ENCODE data around the gene RRP8.

RRP8 gene

DNA sequence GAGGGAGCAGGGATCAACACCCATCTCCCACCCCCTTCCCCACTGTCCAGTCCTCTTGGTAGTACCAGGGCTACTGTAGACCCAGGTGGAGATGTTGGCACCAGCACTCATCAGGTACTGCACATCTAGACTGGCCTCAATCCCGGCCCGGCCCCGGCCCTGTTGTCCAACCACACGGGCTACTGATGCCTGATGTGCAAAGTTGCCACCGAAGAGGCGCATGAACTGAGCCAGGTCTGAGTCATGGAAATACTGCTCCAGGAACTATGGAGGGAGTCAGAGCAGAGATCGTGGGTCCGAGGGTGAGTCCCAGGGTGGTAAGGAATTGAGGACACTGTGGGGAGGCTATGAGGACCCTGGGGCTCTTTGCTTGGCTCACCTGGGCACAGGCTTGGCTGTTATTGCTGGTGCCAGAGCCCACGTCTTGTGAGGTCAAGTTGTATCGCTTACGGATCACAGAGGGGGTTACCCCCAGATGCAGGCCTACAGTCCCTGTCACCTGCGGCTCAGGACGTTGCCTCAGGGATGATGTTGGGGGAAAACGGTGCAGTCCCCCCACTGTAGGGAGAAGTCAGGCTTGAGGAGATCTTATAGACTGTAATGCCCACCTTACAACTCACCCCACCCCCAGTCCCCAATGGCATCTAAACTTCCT lies 13.3 kb upstream of the RRP8 start:
- DNase-seq, result peak; percentile 39

DNA sequence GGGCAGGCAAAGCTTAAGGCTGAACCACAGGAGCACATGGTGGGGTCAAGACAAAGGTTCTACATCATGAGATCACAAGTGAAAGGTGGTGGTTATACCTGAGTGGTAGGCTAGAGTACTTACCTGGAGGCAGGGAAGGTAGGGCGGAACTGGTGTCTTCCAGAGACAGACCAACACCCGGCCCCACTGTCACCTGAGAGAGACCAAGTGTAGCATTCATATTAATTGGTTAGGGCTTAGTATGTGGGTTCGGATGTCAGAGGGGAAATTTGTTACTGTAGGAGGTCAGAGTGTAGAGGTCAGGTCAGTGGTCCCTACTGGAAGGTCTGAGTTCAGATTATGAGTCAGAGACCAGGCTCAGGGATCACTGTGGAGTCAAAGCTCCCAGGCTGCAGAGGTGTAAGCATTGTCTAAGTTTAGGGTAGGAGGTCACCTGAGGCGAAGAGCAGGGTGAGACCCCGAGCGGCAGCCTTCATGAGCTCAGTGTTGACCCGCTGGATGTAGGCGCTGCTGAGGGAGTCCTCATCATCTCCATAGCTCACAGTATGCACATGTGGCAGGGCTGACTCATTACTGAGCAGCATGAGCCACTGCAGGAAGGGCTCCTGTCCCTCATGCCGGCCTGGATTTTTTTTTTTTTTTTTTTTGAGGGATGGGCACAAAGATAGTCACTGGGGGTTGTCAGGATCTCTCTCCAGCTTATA lies 12.6 kb upstream of the RRP8 start:
- DNase-seq, result peak; percentile 76

DNA sequence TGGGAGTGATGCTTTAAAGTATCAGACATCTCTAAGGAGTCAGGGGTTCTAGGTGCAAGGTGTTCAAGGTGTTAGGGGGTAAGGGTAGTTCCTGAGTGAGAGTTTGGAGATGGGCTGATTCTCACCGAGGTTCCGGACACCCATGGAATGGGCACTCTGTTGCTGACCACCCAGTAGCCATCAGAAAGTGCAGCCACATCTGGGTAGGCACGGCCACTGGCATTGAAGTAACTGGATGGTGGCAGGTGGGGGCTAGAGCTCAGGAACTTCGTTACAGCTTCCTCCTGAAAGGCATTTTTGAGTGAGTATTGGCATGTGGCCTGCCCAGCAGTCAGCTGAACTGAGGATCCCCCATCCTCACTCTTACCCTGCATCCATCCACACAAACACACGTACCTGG lies 11.6 kb upstream of the RRP8 start:
- DNase-seq, result no peak

DNA sequence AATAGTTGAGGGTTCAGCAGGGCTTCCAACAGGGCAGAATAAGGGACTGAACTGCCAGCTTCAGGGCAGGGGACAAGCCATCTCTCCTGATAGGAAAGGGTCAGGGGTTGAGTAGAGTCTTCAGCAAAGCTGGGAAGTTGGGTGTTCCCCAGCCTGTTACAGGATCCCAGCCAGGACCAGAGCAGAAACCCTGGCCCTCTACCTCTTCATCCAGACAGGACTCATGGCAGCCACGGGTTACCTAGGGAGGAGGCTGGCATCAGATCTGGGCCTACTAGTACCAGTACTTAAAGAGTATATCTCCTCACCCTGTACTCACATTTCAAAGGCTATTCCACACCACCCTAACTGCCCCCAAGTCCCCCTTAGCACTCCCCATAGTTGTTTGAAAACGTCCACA lies 11.0 kb upstream of the RRP8 start:
- DNase-seq, result no peak

DNA sequence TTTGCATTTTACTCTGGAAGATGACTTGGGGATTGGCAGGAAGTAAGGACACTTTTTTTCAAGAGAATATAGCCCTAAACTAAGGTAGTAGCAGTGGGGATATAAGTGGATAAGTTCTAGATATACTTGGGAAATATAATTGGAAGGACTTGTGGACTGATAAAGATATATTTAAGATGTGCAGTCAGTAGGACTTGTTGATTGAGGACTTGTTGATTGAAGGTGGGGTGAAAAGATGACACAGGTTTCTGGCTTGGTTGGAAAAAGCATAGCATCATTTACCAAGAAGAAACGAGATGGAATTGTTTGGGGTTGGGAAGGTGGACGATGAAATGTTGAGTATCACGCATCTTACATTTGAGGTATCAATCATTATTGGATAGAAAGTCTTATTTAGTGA lies 10.1 kb upstream of the RRP8 start:
- no peak for DNase-seq

DNA sequence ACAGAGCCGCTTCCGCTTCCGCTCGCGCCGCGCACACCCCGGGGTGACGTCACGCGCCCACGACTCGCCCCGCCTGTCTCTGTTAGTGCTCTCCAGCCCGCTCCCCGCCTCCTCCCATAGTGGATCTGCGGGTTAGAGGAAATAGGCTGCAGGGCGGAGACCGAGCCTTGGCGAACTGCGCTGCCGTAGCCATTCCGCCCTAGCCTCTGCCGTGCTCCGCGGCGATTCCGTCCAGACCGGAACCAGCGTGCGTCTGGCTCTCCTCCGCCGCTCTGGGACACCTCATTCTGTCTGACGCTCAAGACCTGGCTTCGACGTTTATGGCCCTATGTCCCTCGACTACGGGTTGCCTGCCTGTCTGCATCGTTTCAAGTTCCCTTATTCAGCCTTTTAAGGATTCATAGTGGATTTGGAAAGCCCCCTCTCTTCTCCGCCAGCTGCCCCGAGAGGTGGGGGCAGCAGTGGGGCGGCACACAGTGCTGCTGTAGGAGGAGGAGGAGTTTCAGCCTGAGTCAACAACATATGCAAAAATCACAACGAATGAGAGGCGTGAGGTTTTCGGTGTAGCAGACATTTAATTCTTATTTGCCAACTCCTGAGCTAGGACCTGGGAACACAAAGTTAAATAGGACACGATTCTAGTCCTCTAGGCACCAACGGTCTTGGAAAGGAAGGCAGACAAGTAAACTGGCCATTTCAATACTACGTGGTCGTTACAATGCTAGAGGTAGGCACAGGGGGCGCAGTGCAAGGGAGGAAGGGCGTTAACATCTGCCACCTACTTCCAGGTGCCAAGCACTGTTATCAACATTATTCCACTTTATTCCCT lies 9.0 kb upstream of the RRP8 start, which contains the start of gene TAF10:
TSS of gene TAF10 (minus strand) at position 4 of the 829 bp plus-strand sequence. CDS start 27 bp downstream, outside the sequence.
- DNase-seq, result peak; percentile 97

DNA sequence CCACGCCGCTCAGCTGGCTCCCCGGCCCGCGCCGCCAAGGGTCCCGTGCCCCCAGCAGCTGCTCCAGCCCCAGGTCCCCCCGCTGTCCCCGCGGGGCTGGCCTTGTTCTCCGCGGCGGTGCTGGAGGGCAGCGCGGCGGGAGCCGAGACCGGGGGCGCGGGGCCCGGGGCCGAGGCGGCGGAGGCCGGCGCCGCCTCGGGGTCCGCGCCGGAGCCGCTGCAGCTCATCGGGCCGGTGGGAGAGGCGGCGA lies 8.5 kb upstream of the RRP8 start:
- DNase-seq, result no peak

DNA sequence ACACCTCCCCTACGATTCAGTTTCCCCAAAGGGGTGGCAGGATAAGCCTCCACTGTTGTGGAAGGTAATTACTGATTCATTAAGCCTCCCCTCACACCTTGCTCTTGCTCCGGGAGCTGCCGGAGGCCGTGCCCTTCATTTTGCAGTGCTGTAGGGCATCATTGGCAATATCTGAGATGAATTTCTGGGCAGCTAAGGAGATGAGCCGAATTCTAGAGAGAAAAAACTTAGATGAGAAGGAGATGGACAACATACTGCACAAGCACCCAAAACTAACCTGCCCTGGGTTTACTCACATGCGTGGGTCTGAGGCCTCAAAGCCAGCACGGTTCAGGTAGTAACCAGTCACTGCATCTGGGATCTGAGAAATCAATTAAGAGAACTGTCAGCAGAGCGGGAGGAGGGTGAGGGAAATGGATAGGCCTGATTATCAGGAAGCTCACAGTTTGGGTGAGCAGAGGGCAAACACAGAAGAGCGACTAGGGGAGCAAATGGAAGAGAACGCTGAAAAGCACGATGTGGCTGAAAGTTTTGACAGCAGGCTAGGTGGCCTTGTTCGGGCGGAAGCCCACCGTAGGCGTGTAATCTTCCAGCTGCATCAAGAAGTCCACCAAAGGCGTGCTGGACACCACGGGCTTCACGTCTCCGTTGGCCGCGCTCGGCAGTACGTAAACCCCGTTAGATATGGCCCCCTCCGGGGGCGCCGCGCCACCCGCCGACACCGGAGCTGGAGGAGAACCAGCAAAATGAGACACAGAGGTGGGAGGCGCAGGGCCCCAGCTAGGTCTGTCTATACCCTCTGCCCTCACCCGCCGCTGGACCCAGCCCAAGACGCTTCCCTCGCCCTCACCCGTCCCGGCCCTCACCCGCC lies 7.9 kb upstream of the RRP8 start:
- DNase-seq, result peak; percentile 43

DNA sequence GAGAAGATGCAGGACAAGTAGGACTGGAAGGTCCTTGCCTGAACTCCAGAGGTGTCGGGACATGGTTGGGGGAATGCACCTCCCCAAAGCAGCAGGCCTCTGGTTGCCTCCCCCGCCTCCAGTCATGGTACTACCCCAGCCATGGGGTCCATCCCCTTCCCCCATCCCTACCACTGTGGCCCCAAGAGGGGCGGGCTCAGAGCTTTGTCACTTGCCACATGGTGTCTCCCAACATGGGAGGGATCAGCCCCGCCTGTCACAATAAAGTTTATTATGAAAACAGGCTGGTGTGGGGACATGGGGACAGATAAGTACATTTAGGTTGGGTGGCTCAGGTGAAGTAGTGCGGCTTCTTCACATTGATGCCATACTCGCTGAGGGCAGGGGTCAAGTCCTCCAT lies 7.2 kb upstream of the RRP8 start:
- no peak for DNase-seq

DNA sequence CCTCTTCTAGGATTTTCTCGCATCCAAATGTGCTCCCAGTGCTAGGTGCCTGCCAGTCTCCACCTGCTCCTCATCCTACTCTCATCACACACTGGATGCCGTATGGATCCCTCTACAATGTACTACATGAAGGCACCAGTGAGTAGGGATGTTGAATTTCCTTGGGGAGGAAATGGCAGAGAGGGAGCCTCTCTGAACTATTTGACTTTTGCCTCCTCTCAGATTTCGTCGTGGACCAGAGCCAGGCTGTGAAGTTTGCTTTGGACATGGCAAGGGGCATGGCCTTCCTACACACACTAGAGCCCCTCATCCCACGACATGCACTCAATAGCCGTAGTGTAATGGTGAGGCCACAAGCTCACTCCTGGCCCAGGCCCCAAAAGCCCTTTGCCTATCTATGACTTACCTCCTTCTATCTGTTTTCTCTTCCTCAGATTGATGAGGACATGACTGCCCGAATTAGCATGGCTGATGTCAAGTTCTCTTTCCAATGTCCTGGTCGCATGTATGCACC lies 6.1 kb upstream of the RRP8 start:
- no peak for DNase-seq

DNA sequence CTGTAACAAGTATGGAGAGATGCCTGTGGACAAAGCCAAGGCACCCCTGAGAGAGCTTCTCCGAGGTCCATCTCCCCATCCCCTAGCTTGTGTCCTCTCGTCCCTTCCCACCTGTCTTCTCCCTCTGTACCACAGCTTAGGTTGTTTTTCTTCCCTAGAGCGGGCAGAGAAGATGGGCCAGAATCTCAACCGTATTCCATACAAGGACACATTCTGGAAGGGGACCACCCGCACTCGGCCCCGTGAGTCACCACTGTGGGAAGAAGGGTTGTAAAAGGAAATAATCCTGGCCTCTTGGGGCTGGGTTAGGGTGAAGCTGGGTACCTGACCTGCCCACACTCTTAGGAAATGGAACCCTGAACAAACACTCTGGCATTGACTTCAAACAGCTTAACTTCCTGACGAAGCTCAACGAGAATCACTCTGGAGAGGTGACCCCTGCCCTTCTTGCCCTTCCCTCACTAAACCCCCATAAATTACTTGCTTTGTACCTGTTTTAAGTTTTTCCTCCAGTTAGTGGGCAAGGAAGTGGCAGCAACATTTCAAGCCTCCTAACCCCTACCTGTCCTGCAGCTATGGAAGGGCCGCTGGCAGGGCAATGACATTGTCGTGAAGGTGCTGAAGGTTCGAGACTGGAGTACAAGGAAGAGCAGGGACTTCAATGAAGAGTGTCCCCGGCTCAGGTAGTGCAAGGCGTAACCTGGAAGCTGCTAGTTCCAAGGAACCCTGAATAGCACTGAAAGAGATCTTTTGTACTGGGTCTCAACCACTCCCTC lies 5.5 kb upstream of the RRP8 start:
- DNase-seq, result peak; percentile 45

DNA sequence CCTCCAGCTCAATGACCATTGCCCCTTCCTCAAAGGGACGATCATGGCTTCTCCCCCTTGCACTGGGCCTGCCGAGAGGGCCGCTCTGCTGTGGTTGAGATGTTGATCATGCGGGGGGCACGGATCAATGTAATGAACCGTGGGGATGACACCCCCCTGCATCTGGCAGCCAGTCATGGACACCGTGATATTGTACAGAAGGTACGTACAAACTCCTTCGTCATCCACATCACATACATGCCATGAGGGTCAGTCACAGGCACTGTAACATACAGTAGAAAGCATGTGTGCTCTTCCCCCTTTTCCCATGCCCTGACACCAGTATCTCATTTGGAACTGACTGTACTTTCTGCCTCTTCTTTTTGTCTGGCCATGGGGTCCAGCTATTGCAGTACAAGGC lies 4.6 kb upstream of the RRP8 start:
- no peak for DNase-seq

DNA sequence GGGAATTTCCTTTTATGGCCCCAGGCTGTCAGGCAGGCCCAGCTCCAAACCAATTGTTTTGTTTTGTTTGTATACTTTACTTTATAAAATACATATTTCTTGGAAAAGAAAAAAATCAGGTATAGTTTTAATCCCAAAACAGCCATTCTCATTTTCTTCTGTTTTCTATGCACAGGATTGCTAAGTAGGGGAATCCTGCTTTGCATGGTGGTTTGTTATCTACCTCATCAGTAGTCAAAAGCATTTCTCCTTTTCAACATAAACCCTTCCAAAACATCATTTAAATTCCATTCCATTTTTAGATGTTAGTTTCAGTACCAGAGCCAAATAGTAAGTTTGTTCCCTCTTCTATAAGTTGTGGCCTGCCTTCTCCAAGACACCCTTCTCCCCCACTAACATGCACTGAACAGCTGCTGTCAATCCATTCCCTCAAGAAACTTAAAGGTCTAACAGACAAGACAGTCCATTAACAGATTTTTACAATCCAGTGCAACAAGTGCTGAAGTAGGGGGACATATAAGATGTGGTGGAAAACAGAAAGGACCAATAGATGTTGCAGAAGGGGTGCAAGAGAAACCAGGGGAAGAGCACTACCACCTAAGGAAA lies 3.9 kb upstream of the RRP8 start:
- DNase-seq, result no peak

DNA sequence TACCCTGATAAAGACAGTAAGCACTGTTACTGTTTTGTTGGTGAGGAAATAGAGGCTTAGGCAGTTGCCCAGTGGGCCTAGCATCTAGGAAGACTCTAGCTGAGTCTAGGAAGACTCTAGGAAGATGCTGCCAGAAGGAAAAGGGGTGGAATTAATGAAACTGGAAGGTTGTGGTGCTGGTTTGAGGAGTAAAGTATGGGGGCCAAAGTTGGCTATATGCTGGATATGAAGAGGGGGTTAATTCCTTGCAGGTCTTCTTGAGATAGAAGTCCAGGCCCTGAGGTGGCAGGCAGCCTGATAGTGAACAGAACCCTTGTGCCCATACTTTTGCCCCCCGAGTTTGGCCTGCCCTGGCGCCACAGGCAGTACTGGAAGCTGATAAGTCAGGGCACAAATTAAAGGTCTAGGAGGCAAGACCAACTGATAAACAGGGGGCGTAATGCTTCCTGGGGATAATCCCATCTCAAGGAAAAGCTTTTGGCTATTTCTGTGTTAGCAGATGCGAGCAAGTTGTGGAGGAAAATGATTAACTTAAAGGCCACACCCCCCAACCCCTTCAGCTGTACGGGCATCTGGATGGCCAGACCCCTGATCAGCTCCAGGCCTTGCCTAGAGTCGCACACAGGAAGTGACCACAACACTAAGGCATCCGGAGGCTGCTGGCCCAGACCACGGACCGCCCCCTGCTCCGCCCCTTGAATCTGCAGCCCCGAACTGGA lies 3.2 kb upstream of the RRP8 start:
- DNase-seq, result peak; percentile 98

DNA sequence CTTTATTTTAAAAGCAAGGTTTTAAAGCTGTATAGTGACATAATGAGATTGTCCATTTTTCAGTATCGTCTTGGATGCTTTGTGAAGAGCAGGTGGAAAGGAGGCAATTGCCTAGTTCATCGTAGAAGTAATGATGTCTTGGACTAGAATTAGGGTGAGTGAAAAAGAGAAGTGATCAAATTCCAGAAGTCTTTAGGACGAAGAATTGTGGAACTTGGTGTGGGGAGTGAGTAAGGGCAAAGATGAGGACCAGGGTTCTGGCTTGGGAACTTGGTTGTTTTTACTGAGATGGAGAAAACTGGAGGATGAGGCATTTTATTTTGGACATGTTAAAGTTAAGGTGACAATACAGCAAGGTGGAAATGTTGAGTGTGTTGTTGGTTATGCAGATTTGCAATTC lies 1.4 kb upstream of the RRP8 start:
- DNase-seq, result no peak

DNA sequence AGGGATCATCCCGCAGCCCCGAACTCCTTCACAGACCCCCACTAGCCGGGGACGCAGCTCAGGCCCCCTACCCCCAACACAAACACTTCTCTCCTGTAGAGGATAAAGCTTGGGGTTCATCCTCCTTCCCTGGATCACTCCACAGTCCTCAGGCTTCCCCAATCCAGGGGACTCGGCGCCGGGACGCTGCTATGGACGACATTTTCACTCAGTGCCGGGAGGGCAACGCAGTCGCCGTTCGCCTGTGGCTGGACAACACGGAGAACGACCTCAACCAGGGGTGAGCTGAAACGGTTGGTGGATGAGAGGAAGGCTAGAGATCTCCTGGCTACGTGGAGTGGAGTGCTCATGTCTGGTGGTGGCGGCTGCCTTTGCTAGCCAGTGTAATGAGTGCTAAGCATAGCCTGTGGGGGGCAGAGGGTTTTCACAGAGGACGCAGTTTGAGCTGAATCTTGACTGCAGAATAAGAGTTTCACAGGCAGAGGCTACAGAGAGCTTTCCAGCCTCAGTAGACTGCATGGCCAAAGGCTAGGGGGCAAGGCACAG lies 738 bp upstream of the RRP8 start:
- DNase-seq, result peak; percentile 51

DNA sequence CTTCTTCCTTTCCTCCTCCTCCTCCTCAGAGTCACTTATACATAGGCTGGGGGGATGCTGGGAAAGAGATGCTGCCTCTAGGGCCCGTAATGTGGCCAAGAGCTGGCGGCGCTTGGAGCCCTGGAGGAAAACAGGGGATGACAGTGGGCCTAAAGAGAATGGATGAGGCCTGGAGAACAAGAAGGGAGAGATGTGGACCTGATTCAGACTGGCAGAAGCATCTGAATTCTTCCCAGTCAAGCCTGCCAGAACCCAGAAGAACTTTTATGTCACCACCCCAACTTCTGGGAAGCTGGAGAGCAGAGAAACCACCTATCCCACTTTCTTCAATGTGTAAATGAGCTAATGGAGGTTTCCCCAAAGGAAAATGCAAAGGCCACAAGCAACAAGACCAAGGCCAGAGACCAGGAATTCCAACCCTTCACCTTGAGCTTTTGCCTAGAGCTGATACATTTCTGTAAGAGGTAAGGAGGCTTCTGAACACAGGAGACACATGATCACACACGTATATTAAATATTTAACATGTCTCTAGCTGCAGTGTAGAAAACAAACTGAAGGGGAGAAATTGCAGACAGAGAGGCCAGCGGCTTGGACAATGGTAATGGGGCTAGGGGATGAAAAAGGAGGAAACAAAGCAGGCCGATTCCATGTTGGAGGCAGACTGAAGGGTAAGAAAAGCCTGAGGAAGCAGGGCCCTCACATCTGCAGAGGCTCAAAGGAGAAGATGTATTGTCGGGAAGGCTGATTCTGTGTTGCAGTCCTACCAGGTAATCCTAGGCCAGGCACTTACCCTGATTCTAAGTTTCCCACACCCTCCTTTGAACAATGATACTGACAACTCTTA lies 1.1 kb downstream of the RRP8 start:
- DNase-seq, result no peak

DNA sequence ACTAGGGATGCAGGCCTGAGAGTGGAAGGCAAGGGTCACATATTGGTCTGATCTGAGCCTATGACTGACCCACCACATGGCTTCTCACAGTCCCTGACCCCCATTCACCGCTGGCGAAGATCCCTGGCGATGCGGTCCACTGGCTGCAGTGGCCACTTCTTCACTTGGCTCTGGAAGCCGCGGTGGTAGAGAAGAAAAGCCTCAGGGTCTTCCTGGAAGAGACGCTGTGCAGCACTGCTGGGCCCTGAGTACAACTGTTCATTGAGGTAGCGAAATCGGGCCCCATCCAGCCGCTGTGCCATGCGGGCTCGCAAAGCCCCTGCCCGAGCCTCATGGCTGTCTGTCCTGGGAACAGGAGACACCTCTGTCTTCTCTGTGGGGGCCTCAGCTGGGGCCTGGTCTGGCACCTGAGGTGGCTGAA lies 2.4 kb downstream of the RRP8 start:
- DNase-seq, result no peak

DNA sequence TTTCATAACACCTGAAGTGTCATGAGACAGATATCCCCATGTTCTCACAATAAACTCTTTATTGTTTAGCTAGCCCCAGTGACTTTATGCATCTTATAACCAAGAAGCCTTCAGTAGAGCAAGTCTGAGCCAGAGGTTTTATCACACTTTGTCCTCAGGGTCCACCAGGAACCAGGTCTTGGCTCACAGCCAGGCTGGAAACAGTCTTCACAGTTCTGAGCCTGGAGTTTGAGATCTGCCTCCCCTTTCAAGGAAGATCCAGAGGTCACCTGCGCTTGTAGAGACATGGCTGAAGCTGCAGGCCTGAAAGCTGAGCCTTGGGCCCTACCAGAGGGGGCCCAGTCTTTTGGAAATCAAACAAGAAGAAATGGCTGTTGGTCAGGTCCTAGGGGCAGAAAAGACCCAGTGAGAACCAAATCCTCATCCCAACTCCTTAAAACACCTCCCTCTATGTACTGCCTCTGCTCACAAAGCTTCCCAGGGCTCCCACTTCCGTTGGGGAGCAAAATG lies 3.5 kb downstream of the RRP8 start:
- no peak for DNase-seq
